Neural crest cell (in vitro differentiated cells): ENCODE measurements around the gene SLC66A1. TPM values are rescaled to one million over a fixed set of nuclear protein-coding genes. Genes with fewer than 3 reads are reported as not detected.
"Not testable (repeated sequence)": the region's sequence is repeated elsewhere in the genome, so short reads cannot be mapped to it uniquely, and the experiment has no call there.

Source experiments
- DNase-seq: peaks from one replicate; pipeline ENCODE4 v3.0.0; 2021; ENCODE audit warnings: low read depth, mixed read lengths, low spot score
- H3K27ac Mint-ChIP-seq: one replicate; pipeline ENCODE4 v1.8.0; 2021; ENCODE audit warnings: mild to moderate bottlenecking, mixed read lengths; ENCODE audit not compliant: unreplicated experiment
- H3K27me3 Mint-ChIP-seq: 2 replicates; pipeline ENCODE4 v1.8.0; 2021; ENCODE audit warnings: low read depth, mild to moderate bottlenecking, mixed read lengths
- H3K36me3 Mint-ChIP-seq: 2 replicates; pipeline ENCODE4 v1.8.0; 2021; ENCODE audit warnings: low read depth, mild to moderate bottlenecking, mixed read lengths
- H3K4me1 Mint-ChIP-seq: 2 replicates; pipeline ENCODE4 v1.8.0; 2021; ENCODE audit warnings: mixed read lengths
- H3K4me3 Mint-ChIP-seq: one replicate; pipeline ENCODE4 v1.8.0; 2021; ENCODE audit warnings: mild to moderate bottlenecking, mixed read lengths
- H3K9me3 Mint-ChIP-seq: 2 replicates; pipeline ENCODE4 v1.8.0; 2021; ENCODE audit warnings: mixed read lengths
- long read RNA-seq: library from polyadenylated mRNA; unstranded; transcript quantifications from one replicate; pipeline ENCODE4 v2.0.0, GENCODE V29; 2020
- total RNA-seq: library from RNA; stranded (reverse); gene quantifications from 2 replicates; pipeline ENCODE4 v1.2.1, GENCODE V29; 2021
- TF ChIP-seq, protein P1 (sequence below): fragments of 200-600 bp; sonication (generic); conservative IDR thresholded peaks from 2 replicates; pipeline ENCODE4 v1.5.0; 2021; ENCODE audit warnings: antibody characterized with exemption, mild to moderate bottlenecking

SLC66A1 gene, protein sequence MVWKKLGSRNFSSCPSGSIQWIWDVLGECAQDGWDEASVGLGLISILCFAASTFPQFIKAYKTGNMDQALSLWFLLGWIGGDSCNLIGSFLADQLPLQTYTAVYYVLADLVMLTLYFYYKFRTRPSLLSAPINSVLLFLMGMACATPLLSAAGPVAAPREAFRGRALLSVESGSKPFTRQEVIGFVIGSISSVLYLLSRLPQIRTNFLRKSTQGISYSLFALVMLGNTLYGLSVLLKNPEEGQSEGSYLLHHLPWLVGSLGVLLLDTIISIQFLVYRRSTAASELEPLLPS
- total RNA-seq, result 27.4 and 32.3 TPM in 2 replicates
- long read RNA-seq, partial matches to known transcripts, result 1 of 3 reads
- long read RNA-seq, other reads (novel, unspliced or antisense), result 1 of 3 reads

GRCh38 chr1:19311931-19312781, at the start of gene SLC66A1, which contains the start of gene AKR7A2:
SLC66A1 (plus strand) TSS chr1:19312326; CDS start chr1:19317678, 5,352 bp downstream.
AKR7A2 (minus strand) TSS chr1:19312144; CDS start chr1:19312124, 20 bp downstream.
- H3K27ac Mint-ChIP-seq, result peak within 1 kb of the TSS; percentile 90
- TF ChIP-seq, protein P1, sequence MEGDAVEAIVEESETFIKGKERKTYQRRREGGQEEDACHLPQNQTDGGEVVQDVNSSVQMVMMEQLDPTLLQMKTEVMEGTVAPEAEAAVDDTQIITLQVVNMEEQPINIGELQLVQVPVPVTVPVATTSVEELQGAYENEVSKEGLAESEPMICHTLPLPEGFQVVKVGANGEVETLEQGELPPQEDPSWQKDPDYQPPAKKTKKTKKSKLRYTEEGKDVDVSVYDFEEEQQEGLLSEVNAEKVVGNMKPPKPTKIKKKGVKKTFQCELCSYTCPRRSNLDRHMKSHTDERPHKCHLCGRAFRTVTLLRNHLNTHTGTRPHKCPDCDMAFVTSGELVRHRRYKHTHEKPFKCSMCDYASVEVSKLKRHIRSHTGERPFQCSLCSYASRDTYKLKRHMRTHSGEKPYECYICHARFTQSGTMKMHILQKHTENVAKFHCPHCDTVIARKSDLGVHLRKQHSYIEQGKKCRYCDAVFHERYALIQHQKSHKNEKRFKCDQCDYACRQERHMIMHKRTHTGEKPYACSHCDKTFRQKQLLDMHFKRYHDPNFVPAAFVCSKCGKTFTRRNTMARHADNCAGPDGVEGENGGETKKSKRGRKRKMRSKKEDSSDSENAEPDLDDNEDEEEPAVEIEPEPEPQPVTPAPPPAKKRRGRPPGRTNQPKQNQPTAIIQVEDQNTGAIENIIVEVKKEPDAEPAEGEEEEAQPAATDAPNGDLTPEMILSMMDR, result no peak
- peaks cover 3% of the 10 kb centered on the region for H3K36me3 Mint-ChIP-seq
- H3K4me1 Mint-ChIP-seq, result peaks cover 40% of the 10 kb centered on the region
- H3K9me3 Mint-ChIP-seq, result no peaks in the 10 kb centered on the region
- peak; percentile 77 for DNase-seq
- H3K4me3 Mint-ChIP-seq, result peak within 1 kb of the TSS; percentile 93
- no peaks in the 10 kb centered on the region for H3K27me3 Mint-ChIP-seq

GRCh38 chr1:19262744-19263143, 49.4 kb upstream of the SLC66A1 start:
- H3K27ac Mint-ChIP-seq, result no peak overlapping the region

DNA sequence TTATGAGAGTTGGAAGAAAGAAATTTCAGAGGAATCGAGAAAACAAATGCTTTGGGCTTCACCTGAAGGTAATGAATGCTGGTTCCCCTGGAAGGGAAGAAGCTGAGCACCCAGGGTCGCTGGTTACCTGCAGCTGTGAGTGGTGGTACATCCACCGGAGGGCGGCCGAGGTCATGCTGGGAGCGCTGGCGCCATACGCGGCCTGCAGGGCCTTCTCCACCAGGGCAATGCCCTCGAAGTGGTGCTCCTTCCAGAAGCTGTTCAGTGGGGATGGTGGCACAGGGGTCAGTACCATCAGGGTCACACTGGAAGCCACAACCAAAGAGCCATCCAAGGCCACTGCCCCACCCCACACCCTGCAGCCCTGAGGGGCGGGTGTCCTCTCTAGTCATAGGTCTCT, 43.7 kb upstream of the SLC66A1 start:
- Mint-ChIP-seq H3K27ac (no peak overlapping the region), H3K4me3 (no peak overlapping the region), H3K36me3 (peaks cover 4% of the 10 kb centered on the region), H3K4me1 (no peaks in the 10 kb centered on the region), H3K9me3 (no peaks in the 10 kb centered on the region), H3K27me3 (no peaks in the 10 kb centered on the region)
- TF ChIP-seq, protein P1, result no peak
- no peak for DNase-seq

More at GRCh38 chr1:19262744-19263143, 49.4 kb upstream of the SLC66A1 start:
- Mint-ChIP-seq H3K4me3 (no peak overlapping the region), H3K27me3 (no peaks in the 10 kb centered on the region), H3K9me3 (no peaks in the 10 kb centered on the region), H3K4me1 (no peaks in the 10 kb centered on the region), H3K36me3 (peaks cover 5% of the 10 kb centered on the region)
- DNase-seq, result no peak
- TF ChIP-seq, protein P1, result no peak

GRCh38 chr1:19269427-19270342, 42.4 kb upstream of the SLC66A1 start:
- not testable (repeated sequence) for H3K36me3 Mint-ChIP-seq, H3K27me3 Mint-ChIP-seq, DNase-seq, H3K27ac Mint-ChIP-seq, H3K4me1 Mint-ChIP-seq, H3K4me3 Mint-ChIP-seq, H3K9me3 Mint-ChIP-seq

- H3K4me1 Mint-ChIP-seq, H3K27ac Mint-ChIP-seq: not testable (repeated sequence)
These were observed 41.8 kb upstream of the SLC66A1 start for GRCh38 chr1:19270343-19270730.

GRCh38 chr1:19272064-19272463, 40.1 kb upstream of the SLC66A1 start:
- TF ChIP-seq, protein P1, result no peak
- no peak overlapping the region for H3K4me3 Mint-ChIP-seq
- H3K36me3 Mint-ChIP-seq, result peaks cover 12% of the 10 kb centered on the region
- no peaks in the 10 kb centered on the region for H3K27me3 Mint-ChIP-seq
- H3K9me3 Mint-ChIP-seq, result no peaks in the 10 kb centered on the region
- no peaks in the 10 kb centered on the region for H3K4me1 Mint-ChIP-seq
- no peak overlapping the region for H3K27ac Mint-ChIP-seq
- DNase-seq, result no peak

More at GRCh38 chr1:19270343-19270730, 41.8 kb upstream of the SLC66A1 start:
- not testable (repeated sequence) for H3K36me3 Mint-ChIP-seq, DNase-seq, H3K27me3 Mint-ChIP-seq, H3K4me3 Mint-ChIP-seq, H3K9me3 Mint-ChIP-seq
